HG03066 (cell line): ENCODE measurements around the gene HAGHL.
"Not testable (repeated sequence)": the region's sequence is repeated elsewhere in the genome, so short reads cannot be mapped to it uniquely, and the experiment has no call there.

Experiments
- ATAC-seq: cut with Tn5 transposase; IDR thresholded peaks from one replicate; pipeline ENCODE4 v1.9.1; 2021; ENCODE audit warnings: low read depth; ENCODE audit not compliant: unreplicated experiment

HAGHL gene

GRCh38 chr16:687499-687898 is 39.4 kb upstream of the HAGHL start:
- ATAC-seq, result no peak

GRCh38 chr16:689175-689897 is 37.6 kb upstream of the HAGHL start:
- no peak for ATAC-seq

GRCh38 chr16:691242-691641 is 35.7 kb upstream of the HAGHL start:
- ATAC-seq, result not testable (repeated sequence)

- no peak for ATAC-seq
Measured at GRCh38 chr16:692356-693108, 34.4 kb upstream of the HAGHL start.

- ATAC-seq, result no peak
Measured at GRCh38 chr16:693364-693763, 33.5 kb upstream of the HAGHL start.

GRCh38 chr16:693766-694165 is 33.1 kb upstream of the HAGHL start:
- ATAC-seq, result no peak

- ATAC-seq, result no peak
Measured at GRCh38 chr16:694187-694862, 32.6 kb upstream of the HAGHL start.

GRCh38 chr16:694863-695354 is 32.0 kb upstream of the HAGHL start:
- ATAC-seq, result no peak

- no peak for ATAC-seq
Measured at GRCh38 chr16:695355-696089, 31.4 kb upstream of the HAGHL start.

GRCh38 chr16:698911-699671 is 27.8 kb upstream of the HAGHL start:
- ATAC-seq, result no peak

GRCh38 chr16:700684-701584 is 26.0 kb upstream of the HAGHL start:
- no peak for ATAC-seq

- no peak for ATAC-seq
Measured at GRCh38 chr16:702341-702740, 24.6 kb upstream of the HAGHL start.

- ATAC-seq, result no peak
Measured at GRCh38 chr16:703406-703805, 23.5 kb upstream of the HAGHL start.

GRCh38 chr16:704047-704446 is 22.9 kb upstream of the HAGHL start:
- ATAC-seq, result no peak

GRCh38 chr16:704552-705380 is 22.1 kb upstream of the HAGHL start:
- ATAC-seq, result no peak

- ATAC-seq, result no peak
Measured at GRCh38 chr16:705431-706188, 21.3 kb upstream of the HAGHL start, which contains the start of gene FBXL16. TSS of gene FBXL16 (minus strand) at chr16:705801. CDS start at chr16:697405, 8,396 bp downstream.
